ENCODE measurements around the gene PIEZO2. TPM values are rescaled to one million over a fixed set of nuclear protein-coding genes. Genes with fewer than 3 reads are reported as not detected.
"Not testable (repeated sequence)": the region's sequence is repeated elsewhere in the genome, so short reads cannot be mapped to it uniquely, and the experiment has no call there.

Gene PIEZO2
- total RNA-seq, 2 donors from 2014 or later = 1.7 to 2.1 TPM

DNA sequence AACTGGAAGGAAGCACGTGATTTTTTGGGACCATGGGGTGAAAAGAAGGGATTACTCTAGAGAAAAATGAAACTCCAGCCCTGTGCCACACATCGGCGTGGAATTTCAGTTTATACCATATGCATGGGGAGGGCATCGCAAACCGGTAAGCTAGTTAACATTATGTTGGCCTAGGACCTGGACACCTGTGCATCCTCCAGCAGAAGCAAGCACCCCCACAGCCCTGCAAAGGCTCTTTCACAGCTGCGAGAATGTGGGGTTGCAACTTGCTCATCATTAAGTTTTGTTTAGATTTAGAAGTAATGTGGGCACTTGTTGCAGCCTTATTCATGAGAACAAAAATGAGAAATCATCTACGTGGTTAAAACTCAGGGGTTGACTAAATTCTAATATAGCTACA, 299.2 kb downstream of the PIEZO2 start:
- intact Hi-C loops (cut with DNase I) = loop anchor here (2.0 to 10.0 kb wide), 6 partner anchors 191 to 705 kb away; no protein-coding TSS in a partner anchor
- no peak for DNase-seq
- no peak for ATAC-seq

DNA sequence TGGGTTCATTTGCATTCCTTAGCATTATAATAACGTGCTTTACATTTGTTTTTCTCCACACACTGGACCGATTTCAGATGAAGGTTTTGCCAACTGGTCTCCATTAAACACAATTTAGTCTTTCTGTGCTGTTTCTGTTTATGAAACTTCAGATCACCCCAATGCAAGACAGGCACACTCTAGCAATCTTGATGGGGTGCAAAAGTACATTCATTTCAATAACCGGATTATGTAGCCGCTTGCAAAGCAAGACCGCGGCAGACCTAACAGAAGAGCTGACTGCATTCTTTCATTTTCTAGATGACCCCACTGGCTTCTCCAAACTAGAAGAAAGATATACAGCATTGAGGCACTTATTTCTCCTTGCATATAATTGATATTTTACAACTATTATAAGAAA, 301.5 kb downstream of the PIEZO2 start:
- ATAC-seq (no peak), DNase-seq (no peak)
- intact Hi-C loops (cut with DNase I) = no loop called here

GRCh38 chr18:10847408-10847790, 302.0 kb downstream of the PIEZO2 start:
- intact Hi-C loops (cut with DNase I) = no loop called here
- no peak for DNase-seq
- no peak for ATAC-seq

DNA sequence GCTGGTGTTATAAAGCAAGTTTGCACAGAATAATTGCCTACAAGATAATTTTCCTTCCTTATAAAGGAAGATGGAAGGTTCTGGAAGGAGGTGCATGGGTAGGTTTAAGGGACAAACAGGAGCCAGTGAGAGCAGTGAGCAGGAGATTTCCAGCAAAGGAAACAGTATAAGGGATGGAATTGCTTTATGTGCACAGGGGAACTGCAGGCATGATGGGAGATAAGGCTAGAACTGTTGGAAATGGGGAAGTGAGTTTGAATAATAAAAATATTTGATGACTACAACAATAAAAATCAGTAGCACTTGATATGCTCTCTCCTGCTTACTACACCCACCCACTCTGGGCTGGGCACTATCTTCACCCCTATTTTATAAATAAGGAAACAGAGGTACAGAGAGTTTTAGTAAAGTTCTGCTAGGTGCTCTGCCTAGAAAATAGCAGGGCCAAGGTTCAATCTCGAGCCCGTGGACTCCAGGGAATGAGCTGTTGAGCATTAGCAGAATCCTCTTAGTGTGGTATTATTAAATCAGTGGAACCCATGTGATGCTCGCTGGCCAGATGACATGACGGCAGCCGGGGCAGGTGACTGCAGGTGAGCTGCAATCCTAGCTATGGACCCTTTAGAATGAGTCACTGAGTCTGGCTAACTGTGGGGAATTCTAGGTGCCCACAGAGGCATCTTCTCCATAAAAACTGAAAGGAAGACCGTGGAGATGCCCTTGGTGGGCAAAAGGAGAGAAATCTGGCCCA, 302.5 kb downstream of the PIEZO2 start:
- ATAC-seq = no peak
- DNase-seq = no peak
- intact Hi-C loops (cut with DNase I) = no loop called here

DNA sequence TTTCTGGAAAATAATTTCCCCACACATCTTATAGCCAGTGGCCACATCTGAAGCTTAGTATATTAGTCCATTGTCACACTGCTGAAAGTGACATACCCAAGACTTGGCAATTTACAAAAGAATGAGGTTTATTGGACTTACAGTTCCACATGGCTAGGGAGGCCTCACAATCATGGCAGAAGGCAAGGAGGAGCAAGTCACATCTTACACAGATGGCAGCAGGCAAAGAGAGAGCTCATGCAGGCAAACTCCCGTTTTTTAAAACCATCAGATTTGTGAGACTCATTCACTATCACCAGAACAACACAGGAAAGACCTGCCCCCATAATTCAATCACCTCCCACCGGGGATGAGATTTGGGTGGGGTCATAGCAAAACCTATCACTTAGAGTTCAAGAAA, 303.3 kb downstream of the PIEZO2 start:
- DNase-seq; ATAC-seq; intact Hi-C loops (cut with DNase I): not testable (repeated sequence)

DNA sequence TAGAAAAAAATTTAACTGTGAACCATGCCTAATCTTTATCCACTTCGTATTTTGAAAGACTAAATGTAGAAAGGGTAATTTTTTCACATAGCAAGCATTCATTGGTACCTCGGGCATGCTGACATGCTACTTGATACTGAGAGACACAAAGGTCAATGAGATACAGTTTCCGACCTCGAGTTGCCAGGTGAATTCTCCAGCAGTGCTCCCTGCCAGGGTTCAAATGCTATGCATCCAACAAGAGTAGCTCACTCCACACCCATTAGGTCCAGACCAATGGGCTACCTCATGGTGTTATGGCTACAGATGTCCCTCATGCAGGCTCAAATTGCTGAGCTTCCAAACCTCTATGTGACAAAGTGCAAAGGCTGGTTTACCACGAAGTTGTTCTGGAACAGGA, 305.8 kb downstream of the PIEZO2 start:
- ATAC-seq (no peak), DNase-seq (no peak)
- intact Hi-C loops (cut with DNase I) = no loop called here

GRCh38 chr18:10842861-10843260, 306.5 kb downstream of the PIEZO2 start:
- DNase-seq = no peak
- intact Hi-C loops (cut with DNase I) = no loop called here
- peak in 1 of 2 donors; percentile 67 for ATAC-seq

DNA sequence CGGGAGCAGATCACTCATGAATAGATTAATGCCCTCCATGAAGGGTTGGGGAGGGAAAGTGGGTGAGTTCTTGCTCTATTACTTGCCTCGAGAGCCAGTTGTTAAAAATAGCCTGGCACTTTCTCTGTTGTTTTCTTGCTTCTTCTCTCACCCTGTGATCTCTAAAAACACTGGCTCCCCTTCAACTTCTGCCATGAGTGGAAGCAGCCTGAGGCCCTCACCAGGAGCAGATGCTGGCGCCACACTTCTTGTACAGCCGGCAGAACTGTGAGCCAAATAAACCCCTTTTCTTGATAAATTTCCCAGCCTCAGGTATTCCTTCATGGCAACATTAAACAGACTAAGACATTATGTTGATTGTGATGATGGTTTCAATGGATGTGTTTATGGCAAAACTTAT, 307.0 kb downstream of the PIEZO2 start:
- intact Hi-C loops (cut with DNase I) = no loop called here
- DNase-seq = no peak
- ATAC-seq = no peak

- intact Hi-C loops (cut with DNase I) = no loop called here
- ATAC-seq (peak; percentile 73 to 83), DNase-seq (peak; percentile 29)
Observed at GRCh38 chr18:10841203-10841602, 308.2 kb downstream of the PIEZO2 start.

DNA sequence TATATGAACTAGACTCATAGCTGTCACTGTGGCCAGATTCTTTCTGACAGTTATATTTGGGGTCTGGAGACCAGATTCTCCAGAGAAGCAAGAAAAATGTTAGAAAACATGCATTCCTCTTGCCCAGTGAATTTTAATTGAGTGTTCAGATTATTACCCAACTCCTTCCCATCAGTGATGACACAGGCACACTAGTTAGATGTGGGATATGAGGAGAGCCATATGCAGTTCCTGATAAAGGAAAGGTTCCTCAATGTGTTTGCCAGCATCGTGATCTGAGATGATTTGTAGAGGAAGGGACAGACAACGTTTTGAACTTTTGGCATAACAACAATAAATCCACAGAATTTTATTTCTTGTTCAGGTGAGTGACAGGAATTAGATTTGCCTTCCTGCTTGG, 308.6 kb downstream of the PIEZO2 start:
- DNase-seq = no peak
- intact Hi-C loops (cut with DNase I) = no loop called here
- ATAC-seq = no peak

DNA sequence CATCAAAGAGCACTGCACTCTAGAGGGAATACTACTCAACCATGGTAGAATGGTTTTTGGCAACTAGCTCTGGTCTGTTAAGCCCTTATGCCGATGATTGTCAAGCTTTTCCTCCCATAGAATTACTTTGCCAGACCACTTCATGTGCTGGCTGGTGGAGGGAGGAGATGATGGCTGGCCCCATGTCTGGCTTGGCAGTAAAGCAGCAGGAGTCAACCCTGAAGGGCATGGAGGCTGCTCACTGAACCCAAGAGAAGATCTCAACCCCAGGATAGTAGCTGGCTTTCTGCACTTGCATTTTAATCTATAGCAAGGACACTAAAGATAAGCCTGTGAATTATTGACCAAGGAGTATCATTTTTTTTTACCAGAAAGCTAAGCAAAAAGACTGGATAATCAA, 309.9 kb downstream of the PIEZO2 start:
- ATAC-seq (no peak), DNase-seq (no peak)
- intact Hi-C loops (cut with DNase I) = no loop called here

DNA sequence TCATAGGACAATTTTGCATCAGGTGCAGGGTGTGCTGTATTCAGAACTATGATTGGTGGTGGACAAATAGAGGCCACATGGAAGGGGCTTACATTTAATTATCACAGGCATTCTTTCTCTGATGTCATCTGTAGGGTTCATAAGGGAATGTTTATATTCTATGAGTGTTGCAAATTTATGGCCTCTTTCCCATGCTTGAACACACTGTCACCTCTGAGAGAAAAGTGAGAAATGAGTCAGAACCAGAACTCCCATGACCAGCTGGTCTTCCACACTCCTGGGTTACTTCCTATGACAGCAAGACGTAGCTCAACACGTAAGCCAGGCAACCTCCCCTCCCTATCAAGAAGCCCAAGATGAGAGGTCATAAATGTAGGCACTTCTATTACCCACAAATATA, 310.8 kb downstream of the PIEZO2 start:
- ATAC-seq (no peak), DNase-seq (no peak)
- intact Hi-C loops (cut with DNase I) = no loop called here

- intact Hi-C loops (cut with DNase I) = no loop called here
- DNase-seq = no peak
- no peak for ATAC-seq
Observed at GRCh38 chr18:10834128-10834815, 315.1 kb downstream of the PIEZO2 start.

- no peak for ATAC-seq
- DNase-seq = no peak
- intact Hi-C loops (cut with DNase I) = no loop called here
Observed at GRCh38 chr18:10833656-10834055, 315.7 kb downstream of the PIEZO2 start.

DNA sequence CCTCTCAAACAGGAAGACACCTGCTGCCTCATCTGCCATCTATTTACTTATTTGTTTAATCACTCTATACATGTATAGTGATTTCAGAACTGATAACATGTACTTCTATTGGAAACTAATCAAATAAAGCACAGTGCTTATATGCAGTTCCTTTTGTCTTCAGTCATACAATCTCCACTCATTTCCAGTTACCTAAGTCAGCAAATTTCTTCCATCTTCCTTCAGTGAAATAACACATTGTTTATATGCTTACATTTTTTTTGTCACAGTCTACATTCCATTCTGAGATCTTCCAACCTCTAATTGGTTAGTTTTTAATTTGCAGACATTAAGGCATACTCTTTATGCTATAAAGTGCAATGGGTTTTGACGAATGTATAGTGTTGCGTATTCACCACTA, 323.0 kb downstream of the PIEZO2 start:
- ATAC-seq = no peak
- no peak for DNase-seq
- intact Hi-C loops (cut with DNase I) = no loop called here

GRCh38 chr18:10822456-10822855, 326.9 kb downstream of the PIEZO2 start:
- intact Hi-C loops (cut with DNase I) = no loop called here
- no peak for ATAC-seq
- no peak for DNase-seq

DNA sequence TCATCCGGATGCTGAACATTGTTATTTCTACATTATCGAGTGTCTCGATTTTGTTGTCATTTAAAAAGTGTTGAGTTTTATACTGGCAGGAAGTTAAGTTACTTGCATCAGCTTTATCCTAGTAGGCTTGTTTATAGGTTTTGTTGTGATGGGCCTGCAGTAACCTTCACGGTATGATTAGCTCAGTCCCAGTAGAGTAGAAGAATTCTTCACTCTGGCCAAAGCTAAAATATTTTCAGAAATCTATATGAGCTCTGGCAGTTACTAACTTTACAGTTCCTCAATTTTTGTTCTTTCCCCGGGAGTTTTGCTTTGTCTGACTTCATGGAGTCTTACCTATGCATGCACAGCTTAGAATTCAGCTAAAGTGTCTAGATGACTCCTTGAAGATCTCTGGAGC, 328.7 kb downstream of the PIEZO2 start:
- intact Hi-C loops (cut with DNase I) = no loop called here
- no peak for ATAC-seq
- DNase-seq = no peak

- intact Hi-C loops (cut with DNase I) = no loop called here
- ATAC-seq (no peak), DNase-seq (no peak)
Observed at GRCh38 chr18:10814336-10814735, 335.0 kb downstream of the PIEZO2 start.

- DNase-seq (no peak), ATAC-seq (no peak)
- intact Hi-C loops (cut with DNase I) = no loop called here
Observed at GRCh38 chr18:10805587-10806118, 343.7 kb downstream of the PIEZO2 start.

DNA sequence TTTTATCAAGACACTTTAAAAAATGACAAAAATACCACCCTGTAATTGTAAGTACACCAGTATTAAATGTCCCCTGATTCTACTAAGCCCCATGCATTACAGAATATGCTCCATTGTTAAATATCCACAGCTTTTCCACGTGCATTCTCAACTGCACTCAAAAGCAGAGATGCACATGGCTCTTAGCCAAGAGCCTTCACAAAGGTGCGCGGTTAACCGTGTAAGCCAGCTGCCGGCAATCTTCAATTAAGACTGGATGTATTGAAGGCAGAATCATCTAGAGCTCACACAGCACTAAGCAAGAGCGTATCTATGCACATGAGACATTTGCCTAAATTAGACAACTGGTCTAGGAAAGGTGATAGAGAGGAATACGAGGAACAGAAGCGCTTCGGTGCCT, 345.2 kb downstream of the PIEZO2 start:
- ATAC-seq (no peak), DNase-seq (no peak)
- intact Hi-C loops (cut with DNase I) = no loop called here
